Activated CD4-positive, alpha-beta T cell treated with anti-CD3 and anti-CD28 coated beads, Interleukin-2, amount 10 ng/mL, durations not matched to agents 24 days and 14 days (primary cell): ENCODE results near the gene TSPAN3. TPM values are rescaled to one million over a fixed set of nuclear protein-coding genes. Genes with fewer than 3 reads are reported as not detected.

Experiments used
- DNase-seq: peaks from one replicate; pipeline ENCODE4 v3.0.0; 2022
- H3K27ac Mint-ChIP-seq: one replicate; pipeline ENCODE4 v1.8.0; 2022; ENCODE audit warnings: mild to moderate bottlenecking, mixed read lengths
- H3K27me3 Mint-ChIP-seq: one replicate; pipeline ENCODE4 v1.8.0; 2022; ENCODE audit warnings: mixed read lengths
- H3K36me3 Mint-ChIP-seq: one replicate; pipeline ENCODE4 v1.8.0; 2022; ENCODE audit warnings: low read depth, mild to moderate bottlenecking, mixed read lengths
- H3K4me1 Mint-ChIP-seq: one replicate; pipeline ENCODE4 v1.8.0; 2021; ENCODE audit warnings: mixed read lengths
- H3K4me3 Mint-ChIP-seq: one replicate; pipeline ENCODE4 v1.8.0; 2022; ENCODE audit warnings: mild to moderate bottlenecking, moderate library complexity, mixed read lengths
- H3K9me3 Mint-ChIP-seq: one replicate; pipeline ENCODE4 v1.8.0; 2021; ENCODE audit warnings: mixed read lengths
- intact Hi-C: fragments of 100-400 bp; cut with micrococcal nuclease; formaldehyde crosslinking; loops from one replicate; pipeline ENCODE4 v1.15.1; 2023
- total RNA-seq: library from RNA; stranded (reverse); gene quantifications from 2 replicates; pipeline ENCODE4 v1.2.3, GENCODE V29; 2022

The TSPAN3 gene
- total RNA-seq, 1 donor from 2014 or later, result 41.4 TPM

- H3K9me3 Mint-ChIP-seq, result peaks cover 3% of the 10 kb centered on the region
- peaks cover 84% of the 10 kb centered on the region for H3K4me1 Mint-ChIP-seq
- H3K36me3 Mint-ChIP-seq, result peaks cover 64% of the 10 kb centered on the region
- H3K4me3 Mint-ChIP-seq, result peak overlapping the region; percentile 80
- DNase-seq, result no peak
- intact Hi-C loops, result no loop called here
- no peaks in the 10 kb centered on the region for H3K27me3 Mint-ChIP-seq
- peak overlapping the region; percentile 73 for H3K27ac Mint-ChIP-seq
These were observed 69.6 kb downstream of the TSPAN3 start for GRCh38 chr15:77001351-77001750.

DNA sequence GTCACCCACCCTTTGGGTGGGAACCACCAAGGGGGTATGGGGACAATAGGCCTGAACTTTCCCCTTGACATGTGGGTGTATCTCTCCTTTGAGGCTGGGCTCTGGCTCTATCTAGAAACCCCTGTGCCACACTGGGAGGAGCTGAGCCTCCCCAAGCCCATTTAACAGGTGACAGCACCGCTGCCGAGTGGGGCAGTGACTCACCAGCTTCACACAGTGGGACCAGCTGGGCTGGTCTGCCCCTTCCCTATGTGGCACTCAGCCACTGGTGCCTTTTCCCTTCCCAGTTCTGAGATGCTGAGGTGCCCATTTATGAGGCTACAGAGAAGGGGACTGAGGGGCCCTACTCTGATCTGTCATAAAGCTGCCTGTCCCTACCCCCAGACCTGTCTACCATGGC lies 70.9 kb downstream of the TSPAN3 start:
- Mint-ChIP-seq H3K27me3 (no peaks in the 10 kb centered on the region), H3K36me3 (peaks cover 63% of the 10 kb centered on the region), H3K27ac (peak overlapping the region; percentile 63), H3K9me3 (peaks cover 3% of the 10 kb centered on the region), H3K4me1 (peaks cover 72% of the 10 kb centered on the region), H3K4me3 (peak overlapping the region; percentile 26)
- intact Hi-C loops, result loop anchor here (5.0 kb wide), 1 partner anchor 68 kb away; the partner anchor contains the start of gene RCN2
- no peak for DNase-seq

- H3K27me3 Mint-ChIP-seq, result no peaks in the 10 kb centered on the region
- peak overlapping the region; percentile 98 for H3K4me3 Mint-ChIP-seq
- H3K36me3 Mint-ChIP-seq, result peaks cover 52% of the 10 kb centered on the region
- no peak for DNase-seq
- no peaks in the 10 kb centered on the region for H3K9me3 Mint-ChIP-seq
- H3K27ac Mint-ChIP-seq, result peak overlapping the region; percentile 96
- intact Hi-C loops, result loop anchor here (5.0 kb wide), 1 partner anchor 66 kb away; the partner anchor contains the start of gene RCN2
- peaks cover 73% of the 10 kb centered on the region for H3K4me1 Mint-ChIP-seq
These were observed 72.1 kb downstream of the TSPAN3 start for GRCh38 chr15:76998663-76999285.

GRCh38 chr15:76996526-76997401 lies 74.1 kb downstream of the TSPAN3 start:
- peak; percentile 82 for DNase-seq
- Mint-ChIP-seq H3K4me1 (peaks cover 70% of the 10 kb centered on the region), H3K27ac (peak overlapping the region; percentile 96), H3K27me3 (no peaks in the 10 kb centered on the region), H3K9me3 (no peaks in the 10 kb centered on the region), H3K4me3 (peak overlapping the region; percentile 98), H3K36me3 (peaks cover 41% of the 10 kb centered on the region)
- intact Hi-C loops, result loop anchor here (1.0 to 5.0 kb wide), 3 partner anchors 8 to 64 kb away; partner anchors contain the start of gene RCN2

GRCh38 chr15:76996076-76996525 lies 74.8 kb downstream of the TSPAN3 start:
- H3K4me1 Mint-ChIP-seq, result peaks cover 64% of the 10 kb centered on the region
- intact Hi-C loops, result loop anchor here (5.0 kb wide), 1 partner anchor 64 kb away; the partner anchor contains the start of gene RCN2

GRCh38 chr15:76994971-76995945 lies 75.7 kb downstream of the TSPAN3 start, which contains the start of gene PSTPIP1:
PSTPIP1 (plus strand) TSS chr15:76995126; CDS start chr15:76995574, 448 bp downstream.
- intact Hi-C loops, result loop anchor here (1.0 to 5.0 kb wide), 2 partner anchors 8 to 63 kb away; partner anchors contain the start of gene RCN2
- H3K4me3 Mint-ChIP-seq, result peak within 1 kb of the TSS; percentile 98
- peak within 1 kb of the TSS; percentile 96 for H3K27ac Mint-ChIP-seq
- no peaks in the 10 kb centered on the region for H3K9me3 Mint-ChIP-seq
- H3K27me3 Mint-ChIP-seq, result no peaks in the 10 kb centered on the region
- DNase-seq, result peak; percentile 90
- peaks cover 62% of the 10 kb centered on the region for H3K4me1 Mint-ChIP-seq
- H3K36me3 Mint-ChIP-seq, result peaks cover 30% of the 10 kb centered on the region

More at GRCh38 chr15:76996076-76996525, 74.8 kb downstream of the TSPAN3 start:
- Mint-ChIP-seq H3K36me3 (peaks cover 35% of the 10 kb centered on the region), H3K27ac (peak overlapping the region; percentile 96), H3K9me3 (no peaks in the 10 kb centered on the region), H3K27me3 (no peaks in the 10 kb centered on the region), H3K4me3 (peak overlapping the region; percentile 98)
- no peak for DNase-seq

GRCh38 chr15:76994496-76994895 lies 76.4 kb downstream of the TSPAN3 start:
- Mint-ChIP-seq H3K4me3 (peak overlapping the region; percentile 98), H3K27ac (peak overlapping the region; percentile 96), H3K27me3 (no peaks in the 10 kb centered on the region), H3K36me3 (peaks cover 28% of the 10 kb centered on the region), H3K4me1 (peaks cover 60% of the 10 kb centered on the region), H3K9me3 (no peaks in the 10 kb centered on the region)
- no peak for DNase-seq
- intact Hi-C loops, result no loop called here

DNA sequence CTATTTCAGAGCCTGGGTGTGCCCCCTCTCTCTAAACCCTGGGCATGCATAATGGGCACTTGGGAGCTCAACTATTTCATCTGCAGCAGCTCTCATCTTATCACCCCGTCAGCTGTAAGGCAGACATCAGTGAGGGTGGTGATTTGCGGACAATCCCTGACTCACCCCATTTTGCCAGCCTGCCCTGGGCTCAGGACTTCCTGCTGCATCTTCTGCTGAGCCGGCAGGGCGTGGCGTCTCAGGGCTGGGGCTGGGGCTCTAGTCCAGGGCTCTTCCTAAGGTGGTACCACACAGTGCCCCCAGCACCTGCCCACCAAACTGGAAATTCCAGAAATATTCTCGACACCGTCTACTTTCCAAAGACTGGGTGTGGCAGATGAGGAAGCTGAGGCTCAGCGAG lies 76.9 kb downstream of the TSPAN3 start:
- Mint-ChIP-seq H3K27me3 (no peaks in the 10 kb centered on the region), H3K4me1 (peaks cover 58% of the 10 kb centered on the region), H3K4me3 (peak overlapping the region; percentile 98), H3K9me3 (no peaks in the 10 kb centered on the region), H3K36me3 (peaks cover 23% of the 10 kb centered on the region), H3K27ac (peak overlapping the region; percentile 96)
- peak; percentile 85 for DNase-seq
- intact Hi-C loops, result no loop called here

- H3K4me3 Mint-ChIP-seq, result peak overlapping the region; percentile 98
- H3K9me3 Mint-ChIP-seq, result no peaks in the 10 kb centered on the region
- intact Hi-C loops, result no loop called here
- H3K4me1 Mint-ChIP-seq, result peaks cover 58% of the 10 kb centered on the region
- peak overlapping the region; percentile 96 for H3K27ac Mint-ChIP-seq
- no peak for DNase-seq
- no peaks in the 10 kb centered on the region for H3K27me3 Mint-ChIP-seq
- peaks cover 19% of the 10 kb centered on the region for H3K36me3 Mint-ChIP-seq
These were observed 77.7 kb downstream of the TSPAN3 start for GRCh38 chr15:76993114-76993725.

DNA sequence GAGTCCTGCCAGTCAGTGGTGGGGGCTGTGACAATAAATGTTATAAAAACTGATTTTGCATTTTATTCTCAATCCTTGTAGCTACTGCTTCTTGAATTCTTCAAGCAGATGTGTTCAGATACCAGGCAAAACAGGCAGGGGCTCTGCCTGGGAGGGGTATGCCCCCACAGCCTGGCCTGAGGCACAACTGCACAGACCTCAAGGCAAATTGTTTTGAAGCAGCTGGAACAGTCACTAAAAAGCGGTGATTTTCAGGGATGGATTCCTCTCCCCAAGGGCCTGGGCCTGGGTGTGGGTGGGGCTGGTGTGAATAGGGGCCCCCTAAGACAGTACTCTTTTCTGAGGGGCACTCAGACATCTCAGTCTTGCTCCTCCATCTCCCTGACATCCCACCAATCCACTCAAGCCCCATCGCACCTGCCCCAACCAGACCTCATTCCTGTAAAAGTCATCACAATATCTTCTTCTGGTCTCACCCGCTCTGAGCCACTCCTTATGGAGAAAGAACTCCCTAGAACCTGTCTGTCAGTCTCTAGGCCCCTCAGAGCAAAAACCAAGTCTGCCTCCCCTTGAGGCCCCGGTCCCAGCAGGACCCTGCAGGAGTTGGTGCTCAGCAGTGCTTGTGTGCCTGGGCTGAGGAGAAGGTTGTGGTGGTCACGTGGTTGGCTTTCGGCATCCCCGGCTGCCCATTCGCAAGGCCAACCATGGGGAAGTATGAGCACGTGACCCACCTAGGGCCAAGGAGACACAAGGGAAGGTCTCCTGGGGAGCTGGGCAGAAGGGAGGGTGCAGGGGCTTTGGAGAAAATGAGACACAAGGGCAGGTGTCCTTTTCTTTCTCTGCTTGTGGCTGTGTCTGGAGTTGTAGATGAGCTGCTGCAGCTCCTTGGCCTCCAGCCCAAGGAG lies 78.9 kb downstream of the TSPAN3 start:
- H3K4me1 Mint-ChIP-seq, result peaks cover 56% of the 10 kb centered on the region
- intact Hi-C loops, result no loop called here
- H3K4me3 Mint-ChIP-seq, result no peak overlapping the region
- H3K27ac Mint-ChIP-seq, result peak overlapping the region; percentile 96
- no peaks in the 10 kb centered on the region for H3K9me3 Mint-ChIP-seq
- DNase-seq, result no peak
- H3K27me3 Mint-ChIP-seq, result no peaks in the 10 kb centered on the region
- H3K36me3 Mint-ChIP-seq, result peaks cover 12% of the 10 kb centered on the region
